AG04450 (cell line): Measurements from ENCODE around the gene S100B. TPM values are rescaled to one million over a fixed set of nuclear protein-coding genes. Genes with fewer than 3 reads are reported as not detected.

Experiments
- CTCF ChIA-PET: fragments of 300-600, 350-600 bp; formaldehyde crosslinking; extraction: SDS; loops from one replicate; lab custom pipeline; 2022; ENCODE audit warnings: antibody characterized with exemption, inconsistent platforms; lab: Charles Lee
- POLR2A ChIA-PET: fragments of 350-600 bp; formaldehyde crosslinking; extraction: SDS; loops from one replicate; lab custom pipeline; 2021; ENCODE audit warnings: antibody characterized with exemption, inconsistent platforms; lab: Yijun Ruan, JAX
- DNase-seq: peaks from one replicate; pipeline ENCODE4 v3.0.0-alpha.2; 2011; ENCODE audit warnings: low read depth, low spot score
- H3K27ac ChIP-seq: one replicate; pipeline ENCODE4 v1.5.1; 2012; ENCODE audit warnings: low read depth, low read length, control low read depth
- H3K27me3 ChIP-seq: one replicate; pipeline ENCODE4 v1.6.0; 2012; ENCODE audit warnings: low read length; ENCODE audit not compliant: control insufficient read depth, insufficient read depth
- H3K4me3 ChIP-seq: 2 replicates; pipeline ENCODE4 v1.5.1; 2011; ENCODE audit warnings: mild to moderate bottlenecking, low read depth, low read length, control low read depth
- H3K9me3 ChIP-seq: 2 replicates; pipeline ENCODE4 v1.5.1; 2012; ENCODE audit warnings: low read length; ENCODE audit not compliant: control insufficient read depth, insufficient read depth
- CTCF ChIP-seq: IDR thresholded peaks from 2 replicates; pipeline ENCODE4 v1.5.1; 2011; ENCODE audit warnings: low read depth, low read length, control low read depth, inconsistent platforms
- polyA plus RNA-seq: library from polyadenylated mRNA; depleted of rRNA; stranded (reverse); fragments of >200 nt; gene quantifications from 2 replicates; pipeline ENCODE4 v1.2.3, GENCODE V29; 2011

The S100B gene
- polyA plus RNA-seq, 1 experiment = not detected

GRCh38 chr21:46618738-46619379 lies 14.0 kb upstream of the S100B start:
- no peak for TF ChIP-seq CTCF
- peaks cover 6% of the 10 kb centered on the region for H3K9me3 ChIP-seq
- H3K27me3 ChIP-seq = peaks cover 7% of the 10 kb centered on the region
- H3K4me3 ChIP-seq = no peak overlapping the region
- CTCF ChIA-PET = interaction anchor here (1.0 kb wide), 1 partner anchor 16 kb away, joined by 3 read pairs; no protein-coding TSS in a partner anchor
- DNase-seq = no peak
- POLR2A ChIA-PET = interaction anchor here (1.1 kb wide), 1 partner anchor 16 kb away, joined by 3 read pairs; the partner anchor contains the start of gene PRMT2
- H3K27ac ChIP-seq = no peak overlapping the region

GRCh38 chr21:46617267-46618051 lies 12.6 kb upstream of the S100B start:
- TF ChIP-seq CTCF = no peak
- Histone ChIP-seq H3K27me3 (peaks cover 7% of the 10 kb centered on the region), H3K27ac (no peak overlapping the region), H3K9me3 (peaks cover 5% of the 10 kb centered on the region), H3K4me3 (no peak overlapping the region)
- POLR2A ChIA-PET = interaction anchor here (1.1 kb wide), 1 partner anchor 18 kb away, joined by 3 read pairs; the partner anchor contains the start of gene PRMT2
- no peak for DNase-seq
- CTCF ChIA-PET = interaction anchor here (1.0 kb wide), 1 partner anchor 17 kb away, joined by 3 read pairs; no protein-coding TSS in a partner anchor

GRCh38 chr21:46616656-46617055 lies 11.8 kb upstream of the S100B start:
- ChIA-PET POLR2A (no interaction called here), CTCF (no interaction called here)
- DNase-seq = no peak
- H3K27ac ChIP-seq = no peak overlapping the region
- TF ChIP-seq CTCF = no peak
- no peak overlapping the region for H3K4me3 ChIP-seq
- peaks cover 5% of the 10 kb centered on the region for H3K9me3 ChIP-seq
- H3K27me3 ChIP-seq = peaks cover 7% of the 10 kb centered on the region

- no peak overlapping the region for H3K27ac ChIP-seq
Observed at GRCh38 chr21:46616050-46616449, 11.2 kb upstream of the S100B start.

More at GRCh38 chr21:46616050-46616449, 11.2 kb upstream of the S100B start:
- H3K4me3 ChIP-seq = no peak overlapping the region
- no peak for TF ChIP-seq CTCF
- DNase-seq = no peak
- H3K9me3 ChIP-seq = peaks cover 5% of the 10 kb centered on the region; the same call in 1 of the 2 replicates
- peaks cover 7% of the 10 kb centered on the region for H3K27me3 ChIP-seq
- POLR2A ChIA-PET = no interaction called here
- CTCF ChIA-PET = no interaction called here
